Thyroid gland (tissue), 4 donors: ENCODE results near the gene OVCA2. TPM values are rescaled to one million over a fixed set of nuclear protein-coding genes. Genes with fewer than 3 reads are reported as not detected.
A peak's percentile ranks its signal among the peaks of the same experiment; 100 is the strongest.

Experiments
- DNase-seq, 2 donors: peaks; one replicate each; pipeline ENCODE4 v3.0.0-alpha.2; 2019
- H3K27ac ChIP-seq, 3 donors: fragments of 200-600 bp; sonication (generic); 1 replicate in 2 of 3; 2 replicates in 1 of 3; pipeline ENCODE4 v1.5.1; 2016 to 2019; ENCODE audit warnings: mild to moderate bottlenecking in 1 of 3, moderate library complexity in 1 of 3
- H3K27me3 ChIP-seq: fragments of 200-600 bp; sonication (generic); one replicate; pipeline ENCODE4 v1.5.1; 2019
- H3K36me3 ChIP-seq, 2 donors: fragments of 200-600 bp; sonication (generic); one replicate each; pipeline ENCODE4 v1.5.1; 2016 to 2019
- H3K4me1 ChIP-seq, 2 donors: fragments of 200-600 bp; sonication (generic); one replicate each; pipeline ENCODE4 v1.5.1; 2017 to 2019
- H3K4me3 ChIP-seq, 3 donors: fragments of 200-600 bp; sonication (generic); replicated peaks in 1 of 3; 1 replicate in 2 of 3; 2 replicates in 1 of 3; pipeline ENCODE4 v1.5.1; 2016; ENCODE audit warnings: mild to moderate bottlenecking in 1 of 3
- H3K9me3 ChIP-seq: fragments of 200-600 bp; sonication (generic); one replicate; pipeline ENCODE4 v1.5.1; 2017
- CTCF ChIP-seq, 6 experiments: fragments of 200-600 bp in 3 of 6; fragments of 450-650 bp in 3 of 6; sonication (generic) in 3 of 6; IDR thresholded peaks; one replicate each; pipeline ENCODE4 v1.5.1; 2016 to 2019; ENCODE audit warnings: antibody characterized with exemption in 6 of 6, mild to moderate bottlenecking in 2 of 6, inconsistent platforms in 1 of 6, moderate library complexity in 1 of 6
- POLR2A ChIP-seq, 2 donors: fragments of 450-650 bp; IDR thresholded peaks; one replicate each; pipeline ENCODE4 v1.6.1; 2017; ENCODE audit warnings: antibody characterized with exemption in 2 of 2, mild to moderate bottlenecking in 2 of 2, moderate library complexity in 1 of 2
- WGBS, 2 donors: methylation state at CpG; one replicate each; pipeline ENCODE4 v1.1.5; 2017; 5-methylcytosine and 5-hydroxymethylcytosine counted together
- intact Hi-C: fragments of 100-400 bp; cut with DNase I; formaldehyde crosslinking; loops from one replicate; pipeline ENCODE4 v1.15.1; 2023
- total RNA-seq, 4 donors: library from RNA; depleted of rRNA; stranded (reverse); fragments of >200 nt; gene quantifications; one replicate each; pipeline ENCODE4 v1.2.3, GENCODE V29; 2016

OVCA2 gene
- total RNA-seq, 4 donors from 2014 or later, result 37.6 to 54.1 (median 47.3) TPM

DNA sequence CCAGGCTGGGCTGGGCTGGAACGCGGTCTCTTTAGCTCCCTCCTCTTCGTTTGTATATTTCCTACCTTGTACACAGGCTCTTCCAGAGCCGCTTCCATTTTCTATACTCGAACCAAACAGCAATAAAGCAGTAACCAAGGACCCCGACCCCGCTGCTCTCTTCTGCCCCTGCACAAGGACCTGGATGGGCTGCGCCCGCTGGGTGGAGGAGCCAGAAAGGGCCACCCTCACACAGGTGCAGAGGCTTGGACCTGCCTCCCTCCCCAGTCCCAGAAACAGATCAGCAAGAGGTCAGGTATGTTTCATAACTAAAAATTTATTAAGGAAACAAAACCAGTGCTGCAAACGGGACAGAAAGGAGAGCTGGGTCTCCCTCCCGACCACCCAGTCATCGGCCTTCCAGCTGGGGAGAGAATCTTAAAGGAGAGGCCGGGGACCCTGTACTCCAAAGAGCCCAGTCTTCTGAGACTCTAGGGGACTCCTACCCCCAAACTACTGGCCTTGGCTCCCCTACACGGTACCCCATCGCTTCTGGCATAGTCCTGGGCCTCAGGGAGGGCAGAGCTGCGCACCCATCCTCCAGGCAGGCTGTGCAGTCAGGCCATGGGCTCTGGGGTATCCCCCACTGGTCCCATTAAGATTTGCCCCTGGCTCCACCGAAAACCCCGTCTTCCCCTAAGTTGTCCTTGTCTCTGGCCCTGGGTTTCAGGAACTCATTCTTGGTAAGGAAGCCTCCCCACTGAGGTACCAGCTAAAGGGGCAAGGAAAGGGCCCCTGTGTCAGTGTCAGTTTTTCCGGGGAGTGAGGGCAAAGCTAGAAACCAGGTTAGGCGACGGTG is 17.9 kb downstream of the OVCA2 start:
- peak overlapping the region; percentile 49 to 65 (median 61) for H3K27ac ChIP-seq
- H3K4me3 ChIP-seq, result no peak overlapping the region
- peaks cover 17 to 25% of the 10 kb centered on the region in 2 donors for H3K36me3 ChIP-seq
- TF ChIP-seq POLR2A (IDR thresholded peaks at IDR 0.05), result no peak
- TF ChIP-seq CTCF (IDR thresholded peaks at IDR 0.05), result no peak
- no peaks in the 10 kb centered on the region for H3K9me3 ChIP-seq
- intact Hi-C loops, result loop anchor here (5.0 kb wide), 2 partner anchors 33 to 223 kb away; no protein-coding TSS in a partner anchor
- peaks cover 6 to 82% of the 10 kb centered on the region in 2 donors for H3K4me1 ChIP-seq
- DNase-seq, result no peak
- WGBS, 2 donors, result 77 to 84% methylated on average over 21 of the region's 21 CpGs
- H3K27me3 ChIP-seq, result peaks cover 5% of the 10 kb centered on the region

GRCh38 chr17:2060385-2060658 is 18.5 kb downstream of the OVCA2 start:
- TF ChIP-seq CTCF (IDR thresholded peaks at IDR 0.05) (no peak), POLR2A (IDR thresholded peaks at IDR 0.05) (no peak)
- peaks cover 23 to 31% of the 10 kb centered on the region in 2 donors for H3K36me3 ChIP-seq
- DNase-seq, result no peak
- H3K4me1 ChIP-seq, result peaks cover 6 to 82% of the 10 kb centered on the region in 2 donors
- intact Hi-C loops, result no loop called here
- H3K27ac ChIP-seq, result peak overlapping the region; percentile 49 to 65 (median 61)
- peaks cover 5% of the 10 kb centered on the region for H3K27me3 ChIP-seq
- 80 to 86% methylated on average over 6 of the region's 6 CpGs for WGBS, 2 donors
- H3K9me3 ChIP-seq, result no peaks in the 10 kb centered on the region
- no peak overlapping the region for H3K4me3 ChIP-seq

- Histone ChIP-seq H3K4me3 (no peak overlapping the region), H3K27me3 (peaks cover 5% of the 10 kb centered on the region), H3K27ac (peak overlapping the region; percentile 49 to 65 (median 61)), H3K4me1 (peaks cover 6 to 83% of the 10 kb centered on the region in 2 donors), H3K36me3 (peaks cover 25 to 32% of the 10 kb centered on the region in 2 donors), H3K9me3 (no peaks in the 10 kb centered on the region)
- intact Hi-C loops, result no loop called here
- TF ChIP-seq POLR2A (IDR thresholded peaks at IDR 0.05) (no peak), CTCF (IDR thresholded peaks at IDR 0.05) (no peak)
- WGBS, 2 donors, result 59 to 80% methylated on average over 14 to 16 of the region's 21 CpGs
- DNase-seq, result no peak
Observed at GRCh38 chr17:2060681-2061440, 19.0 kb downstream of the OVCA2 start.

DNA sequence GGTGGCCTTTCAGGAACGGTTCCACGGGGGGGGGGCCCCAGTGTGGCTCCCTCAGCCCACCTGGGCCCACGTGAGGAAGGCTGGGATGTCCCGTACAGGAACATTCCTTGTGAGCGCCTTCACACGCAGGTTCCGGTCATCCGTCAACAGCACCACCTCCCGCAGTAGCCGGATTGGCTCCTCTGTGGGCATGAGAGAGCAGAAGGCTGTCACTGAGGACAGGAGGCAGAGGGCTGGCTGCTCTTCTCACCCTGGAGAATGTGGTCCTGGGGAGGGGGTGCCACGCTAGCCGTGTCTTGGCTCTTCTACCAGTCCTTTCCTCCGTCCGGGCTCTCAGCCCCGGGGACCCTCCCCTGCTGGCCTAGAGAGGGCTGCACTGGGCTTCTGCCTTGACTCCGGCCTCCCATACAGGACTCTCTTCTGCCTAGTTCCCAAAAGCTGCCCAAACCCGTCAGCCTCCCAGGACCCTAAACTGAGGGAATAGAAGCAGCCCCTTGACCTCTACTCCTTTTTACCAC is 19.7 kb downstream of the OVCA2 start:
- H3K27me3 ChIP-seq, result peaks cover 5% of the 10 kb centered on the region
- H3K4me3 ChIP-seq, result no peak overlapping the region
- peaks cover 25 to 32% of the 10 kb centered on the region in 2 donors for H3K36me3 ChIP-seq
- H3K9me3 ChIP-seq, result no peaks in the 10 kb centered on the region
- H3K27ac ChIP-seq, result peak overlapping the region; percentile 49 to 65 (median 61)
- intact Hi-C loops, result no loop called here
- TF ChIP-seq POLR2A (IDR thresholded peaks at IDR 0.05) (no peak), CTCF (IDR thresholded peaks at IDR 0.05) (no peak)
- H3K4me1 ChIP-seq, result peaks cover 6 to 82% of the 10 kb centered on the region in 2 donors
- DNase-seq, result no peak
- WGBS, 2 donors, result 75 to 84% methylated on average over 16 to 17 of the region's 17 CpGs
